HG02678 (cell line): ENCODE results near the gene JMJD6.
"Not testable (repeated sequence)": the region's sequence is repeated elsewhere in the genome, so short reads cannot be mapped to it uniquely, and the experiment has no call there.

Experiments
- ATAC-seq: cut with Tn5 transposase; IDR thresholded peaks from one replicate; pipeline ENCODE4 v1.9.1; 2021; ENCODE audit warnings: mild to moderate bottlenecking, moderate library complexity; ENCODE audit not compliant: unreplicated experiment

JMJD6 gene

DNA sequence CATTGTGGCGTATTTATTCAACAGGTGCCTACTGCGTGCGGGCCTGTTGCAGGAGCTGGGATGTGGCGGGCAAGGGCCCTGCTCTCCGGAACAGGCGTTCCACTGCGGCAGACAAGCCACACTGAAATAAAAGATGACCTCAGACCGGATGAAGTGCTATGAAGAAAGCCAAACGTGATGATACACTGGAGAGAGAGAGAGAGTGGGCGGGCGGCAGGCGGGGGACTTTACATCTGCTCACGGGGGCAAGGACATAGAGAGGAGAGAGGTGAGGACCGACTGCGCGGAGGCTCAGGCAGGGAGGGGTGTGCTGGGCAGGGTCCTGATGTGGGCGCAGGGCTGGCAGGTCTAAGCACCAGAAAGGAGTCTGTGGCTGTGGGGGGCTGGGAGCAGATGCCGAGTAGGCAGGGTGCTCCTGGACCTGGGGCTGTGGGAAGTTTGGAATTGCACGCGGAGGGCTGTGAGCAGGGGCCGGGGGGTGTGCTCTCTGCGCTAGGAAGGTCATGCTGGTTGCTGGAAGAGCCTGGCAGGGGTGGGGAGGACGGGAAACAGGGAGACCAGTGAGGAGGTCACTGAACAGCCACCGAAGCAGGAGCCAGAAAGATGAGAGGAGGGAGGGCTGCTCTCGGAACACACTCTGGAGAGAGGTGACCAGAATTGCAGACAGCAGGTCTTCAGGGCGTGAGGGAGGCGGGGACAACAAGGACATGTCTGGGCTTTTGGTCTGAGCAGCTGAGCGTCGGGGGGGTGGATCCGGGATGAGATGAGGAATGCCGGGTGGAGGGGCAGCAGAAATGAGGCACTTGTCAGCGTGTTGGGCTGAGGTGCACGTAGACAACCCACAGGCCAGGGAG is 25.6 kb downstream of the JMJD6 start:
- ATAC-seq = no peak

DNA sequence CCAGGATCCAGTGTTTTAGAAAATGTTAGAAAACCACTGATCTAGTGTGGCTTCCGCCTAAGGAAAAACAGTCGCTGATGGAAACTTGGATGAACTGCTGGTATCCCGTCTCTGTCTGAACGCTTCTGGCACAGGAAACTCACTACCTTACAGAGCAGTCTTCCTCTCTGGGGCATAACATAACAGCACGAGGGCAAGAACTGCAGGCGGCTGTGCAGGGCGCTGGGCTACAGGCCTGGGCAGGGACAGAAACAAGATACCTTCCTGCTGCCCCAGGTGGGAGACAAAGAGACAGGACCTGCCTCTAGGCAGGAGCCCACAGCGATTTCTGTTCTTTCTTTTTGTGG is 26.2 kb downstream of the JMJD6 start:
- ATAC-seq = no peak

DNA sequence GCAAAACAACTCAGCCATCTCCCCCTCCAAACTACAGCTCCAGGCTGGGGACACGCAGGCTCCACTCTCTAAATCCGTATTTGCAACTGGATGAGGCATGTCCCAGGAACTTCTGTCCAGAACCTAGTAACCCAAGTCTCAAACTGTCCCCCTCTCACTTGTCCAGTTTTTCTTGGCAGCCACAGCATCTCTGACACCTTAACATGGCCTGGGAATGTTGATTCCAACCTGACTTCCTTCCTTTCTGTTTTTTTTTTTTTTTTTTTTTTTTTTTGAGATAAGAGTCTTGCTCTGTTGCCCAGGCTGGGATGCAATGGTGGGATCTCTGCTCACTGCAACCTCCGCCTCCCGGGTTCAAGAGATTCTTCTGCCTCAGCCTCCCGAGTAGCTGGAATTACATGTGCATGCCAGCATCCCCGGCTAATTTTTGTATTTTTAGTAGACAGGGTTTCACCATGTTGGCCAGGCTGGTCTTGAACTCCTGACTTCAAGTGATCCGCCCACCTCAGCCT is 27.9 kb downstream of the JMJD6 start:
- not testable (repeated sequence) for ATAC-seq

DNA sequence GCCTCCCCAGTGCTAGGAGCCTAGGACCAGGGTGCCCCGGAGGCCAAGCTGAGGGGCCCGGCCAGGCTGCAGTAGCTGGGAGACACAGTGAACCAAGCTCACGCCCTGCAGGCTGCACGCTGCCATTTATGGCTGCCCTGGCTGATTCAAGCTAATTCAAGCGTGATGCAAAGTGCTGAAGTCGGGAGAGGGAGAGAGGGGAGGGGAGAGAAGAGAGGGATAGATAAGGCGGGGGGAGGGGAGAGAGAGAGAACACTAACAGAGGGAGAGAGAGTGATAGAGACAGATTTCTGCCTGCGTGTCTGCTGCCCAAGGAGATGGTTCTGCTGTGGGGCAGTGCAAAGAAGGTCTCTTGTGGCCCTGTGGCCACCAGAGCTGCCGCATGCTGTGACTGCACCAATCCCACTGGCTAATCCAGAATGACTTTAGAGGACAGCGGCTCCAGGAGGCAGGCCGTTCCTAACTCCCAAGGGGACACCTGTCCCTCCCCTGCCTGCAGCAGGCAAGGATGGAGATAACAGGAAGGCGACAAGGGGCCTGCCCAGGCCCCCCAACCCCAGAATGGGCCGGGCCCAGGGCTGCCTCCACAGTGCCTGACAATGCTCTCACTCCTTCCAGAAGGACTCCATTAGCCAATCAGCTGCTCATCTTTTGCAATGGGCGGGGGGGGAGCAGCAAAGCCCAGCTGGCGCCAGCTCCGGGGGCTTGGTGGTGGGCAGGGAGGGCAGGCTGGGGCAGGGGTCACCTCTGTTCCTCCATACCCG is 28.5 kb downstream of the JMJD6 start:
- ATAC-seq = no peak

DNA sequence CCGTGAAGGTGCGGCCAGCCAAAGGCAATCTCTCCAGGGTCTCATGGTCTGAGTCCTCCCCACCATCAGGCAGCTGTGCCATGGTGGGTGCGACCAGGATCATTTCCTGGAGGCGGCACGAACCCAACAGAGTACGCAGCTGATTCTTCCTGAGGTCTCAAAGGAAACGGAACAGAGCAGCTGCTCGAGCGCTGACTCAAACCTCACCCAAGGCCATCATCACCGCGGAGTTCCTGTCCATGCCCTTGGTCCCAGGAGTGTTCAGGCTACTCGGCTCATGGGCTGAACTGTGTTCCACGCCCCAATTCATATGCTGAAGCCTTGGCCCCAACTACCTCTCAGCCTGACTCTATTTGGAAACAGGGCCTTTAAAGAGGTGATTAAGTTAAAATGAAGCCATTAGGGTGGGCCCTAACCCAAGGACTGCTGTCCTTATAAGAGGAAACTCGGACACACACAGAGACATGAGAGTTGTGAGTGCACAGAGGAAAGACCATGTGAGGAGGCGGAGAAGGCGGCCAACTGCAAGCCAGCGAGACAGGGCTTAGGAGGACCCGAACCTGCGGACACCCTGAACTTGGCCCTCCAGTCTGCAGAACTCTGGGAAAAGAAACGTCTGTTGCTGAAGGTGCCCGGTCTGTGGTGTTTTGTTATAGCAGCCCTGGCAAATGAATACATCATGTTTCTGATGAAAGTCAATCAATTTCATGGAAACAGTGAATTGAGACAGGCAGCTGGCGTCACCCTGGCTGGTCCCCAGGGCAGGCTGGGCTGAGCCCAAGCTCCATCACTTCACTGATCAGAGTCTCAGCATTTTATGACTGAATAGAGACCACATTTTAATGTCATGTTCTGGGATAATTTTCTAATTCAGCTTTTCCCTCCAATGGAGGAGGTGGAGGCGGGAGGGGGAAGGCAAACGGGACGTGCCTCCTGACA is 29.4 kb downstream of the JMJD6 start:
- ATAC-seq = peak; percentile 47

DNA sequence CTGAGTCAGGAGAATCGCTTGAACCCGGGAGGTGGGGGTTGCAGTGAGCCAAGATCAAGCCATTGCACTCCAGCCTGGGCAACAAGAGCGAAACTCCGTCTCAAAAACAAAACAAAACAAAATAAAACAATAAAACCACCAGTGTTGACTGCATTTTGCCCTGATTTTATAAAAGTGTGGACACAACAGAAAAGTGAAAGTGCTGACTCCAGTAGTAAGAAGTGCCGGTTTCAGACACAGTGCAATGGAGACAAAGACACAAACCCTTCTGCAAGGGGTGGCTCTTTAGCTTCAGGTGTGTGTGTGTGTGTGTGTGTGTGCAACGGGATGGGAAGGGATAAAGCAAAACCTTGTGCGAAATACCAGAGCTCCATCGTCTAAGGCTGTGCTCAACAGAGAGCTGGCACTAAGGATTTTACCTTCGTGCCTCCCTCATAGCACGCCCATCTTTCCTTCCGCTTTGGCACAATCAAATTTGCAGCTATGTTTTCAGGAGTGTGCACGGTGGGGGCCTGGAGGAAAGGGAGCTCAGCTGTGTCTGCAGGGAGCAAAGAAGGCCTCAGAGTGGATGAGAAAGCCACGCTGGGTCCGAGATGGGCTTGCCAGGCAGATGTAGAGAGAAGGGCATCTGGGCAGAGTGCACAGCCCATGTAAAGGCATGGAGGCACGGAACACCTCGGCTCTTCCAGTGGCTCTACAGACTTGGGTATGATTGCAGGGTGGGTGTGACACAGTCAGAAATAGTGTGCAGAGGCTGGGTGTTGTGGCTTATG is 31.2 kb downstream of the JMJD6 start:
- ATAC-seq = no peak

GRCh38 chr17:76691379-76692191 is 34.8 kb downstream of the JMJD6 start:
- no peak for ATAC-seq

GRCh38 chr17:76690596-76691280 is 35.7 kb downstream of the JMJD6 start:
- ATAC-seq = no peak

DNA sequence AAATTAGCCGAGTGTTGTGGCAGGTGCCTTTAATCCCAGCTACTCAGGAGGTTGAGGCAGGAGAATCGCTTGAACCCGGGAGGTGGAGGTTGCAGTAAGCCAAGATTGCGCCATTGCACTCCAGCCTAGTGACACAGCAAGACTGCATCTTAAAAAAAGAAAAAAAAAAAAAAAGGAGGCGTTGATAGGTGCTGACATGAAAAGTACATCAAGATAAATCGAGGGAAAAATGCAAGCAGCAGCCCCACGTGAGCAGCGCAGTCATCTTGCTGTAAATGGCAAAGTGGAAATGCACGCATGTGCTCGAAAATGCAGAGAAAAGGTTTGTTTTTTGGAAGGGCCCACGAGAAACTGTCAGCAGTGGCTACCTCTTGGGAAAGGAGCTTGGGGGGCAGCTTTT is 36.5 kb downstream of the JMJD6 start:
- ATAC-seq = no peak

- no peak for ATAC-seq
These were observed 38.2 kb downstream of the JMJD6 start for GRCh38 chr17:76688165-76688622.

DNA sequence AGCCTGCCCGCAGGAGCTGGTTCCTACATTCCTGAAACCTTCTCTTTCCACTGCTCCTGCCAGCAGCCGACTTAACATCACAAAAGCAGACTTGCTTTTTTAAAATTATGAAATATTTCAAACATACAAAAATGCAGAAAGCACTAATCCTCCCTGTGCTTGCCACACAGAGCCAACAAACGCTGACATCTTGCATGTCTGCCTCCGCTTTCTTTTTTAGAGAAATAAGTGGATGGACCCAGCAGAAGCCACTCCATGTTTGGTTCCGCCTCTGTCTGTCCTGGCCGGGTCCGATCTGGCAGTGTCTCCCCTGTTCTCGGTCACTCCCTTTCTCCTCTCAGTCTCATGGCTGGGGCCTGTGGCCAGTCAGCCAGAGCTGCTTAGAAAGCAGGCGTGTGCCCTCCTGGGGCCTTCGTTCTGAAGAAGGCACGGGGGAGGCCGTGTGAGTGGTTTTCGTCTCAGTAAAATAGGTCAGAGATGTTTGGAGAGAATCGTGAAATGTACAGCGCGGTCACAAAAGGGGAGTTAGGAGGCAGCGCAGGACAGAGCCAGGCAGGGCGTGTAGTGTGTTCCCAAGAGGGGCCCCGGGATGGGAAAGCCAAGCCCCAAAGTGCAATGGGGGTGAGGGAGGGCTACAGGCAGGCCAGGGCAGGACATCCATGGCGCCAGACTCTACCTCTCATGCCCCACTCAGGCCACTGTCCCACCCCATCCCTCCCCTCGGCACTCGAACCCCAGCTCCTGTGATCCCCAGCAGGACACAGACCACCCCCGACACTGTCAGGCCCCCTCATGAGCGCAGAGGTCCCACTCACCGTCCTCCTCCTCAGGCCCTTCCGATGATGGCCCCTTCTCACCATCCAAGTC is 38.9 kb downstream of the JMJD6 start:
- no peak for ATAC-seq

DNA sequence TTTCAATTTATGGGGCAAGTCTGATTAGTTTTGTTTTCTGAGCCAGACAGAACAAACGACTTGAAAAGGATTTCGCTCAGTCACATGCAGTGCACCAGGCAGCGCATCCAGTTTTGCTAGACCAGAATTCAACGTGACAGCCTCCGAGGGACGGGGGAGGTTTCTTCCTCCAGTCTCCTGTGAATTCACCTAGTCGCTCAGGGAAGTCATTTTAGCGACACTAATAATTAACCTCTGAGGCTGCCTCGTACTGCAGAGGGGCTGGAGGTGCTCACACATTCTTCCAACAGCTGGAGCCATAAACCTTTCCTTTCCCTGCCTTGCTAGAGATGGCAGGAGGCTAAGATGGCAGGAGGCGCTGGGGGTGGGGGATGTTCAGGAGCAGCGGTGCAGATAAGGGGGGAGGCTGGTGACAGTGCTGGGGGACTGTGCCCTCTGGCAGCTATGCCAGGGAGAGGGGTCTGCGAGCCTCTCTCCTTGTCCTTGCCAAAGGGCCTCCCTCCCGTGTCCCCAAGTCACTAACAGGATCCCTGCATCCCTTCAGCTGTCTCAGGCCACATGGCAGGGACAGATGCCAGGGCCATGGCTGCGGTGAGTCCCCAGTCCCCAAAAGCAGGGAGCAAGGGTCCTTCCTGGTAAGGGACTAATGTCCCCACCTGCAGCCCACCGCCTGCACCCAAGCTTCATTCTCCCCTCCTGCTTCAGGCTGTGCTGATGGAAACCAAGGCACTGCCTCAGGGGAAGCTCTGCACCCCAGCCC is 39.7 kb downstream of the JMJD6 start:
- no peak for ATAC-seq

DNA sequence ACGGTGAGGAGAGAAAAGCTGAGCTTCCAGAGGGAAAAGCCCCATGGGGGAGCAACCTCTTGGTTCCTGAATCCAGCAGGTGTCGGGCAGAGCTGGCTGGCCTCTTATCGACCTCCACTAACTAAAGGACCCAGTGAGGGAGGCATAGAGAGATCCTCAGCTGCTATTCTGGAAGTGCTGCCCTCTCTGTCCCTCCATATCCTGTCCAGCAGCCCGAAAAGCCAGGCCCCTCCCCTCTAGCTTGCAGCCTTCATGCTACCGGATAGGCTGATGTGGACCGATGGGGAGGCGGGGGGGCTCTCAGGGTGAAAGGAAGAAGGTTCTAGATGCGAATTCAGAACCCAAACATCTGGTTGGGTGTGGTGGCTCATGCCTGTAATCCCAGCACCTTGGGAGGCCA is 40.6 kb downstream of the JMJD6 start:
- no peak for ATAC-seq

DNA sequence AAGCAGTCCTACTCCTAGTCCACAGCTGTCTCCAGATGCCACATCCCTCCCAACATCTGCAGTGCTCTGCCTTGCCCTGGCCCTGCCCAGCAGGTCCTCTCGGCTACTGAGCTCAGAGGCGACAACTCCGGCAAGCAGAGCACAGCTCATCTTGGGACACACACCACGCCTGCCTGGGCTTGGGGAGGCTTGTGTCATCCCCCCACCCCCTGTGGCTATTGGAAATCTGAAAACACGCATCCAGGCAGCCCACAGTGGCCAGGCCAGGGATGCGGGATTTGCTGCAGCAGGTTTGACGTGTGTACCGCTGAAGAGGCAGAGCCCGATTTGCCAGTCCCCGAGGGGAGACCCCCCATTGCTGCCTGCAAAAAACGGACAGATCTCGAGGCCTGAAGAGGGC is 41.0 kb downstream of the JMJD6 start:
- ATAC-seq = no peak

DNA sequence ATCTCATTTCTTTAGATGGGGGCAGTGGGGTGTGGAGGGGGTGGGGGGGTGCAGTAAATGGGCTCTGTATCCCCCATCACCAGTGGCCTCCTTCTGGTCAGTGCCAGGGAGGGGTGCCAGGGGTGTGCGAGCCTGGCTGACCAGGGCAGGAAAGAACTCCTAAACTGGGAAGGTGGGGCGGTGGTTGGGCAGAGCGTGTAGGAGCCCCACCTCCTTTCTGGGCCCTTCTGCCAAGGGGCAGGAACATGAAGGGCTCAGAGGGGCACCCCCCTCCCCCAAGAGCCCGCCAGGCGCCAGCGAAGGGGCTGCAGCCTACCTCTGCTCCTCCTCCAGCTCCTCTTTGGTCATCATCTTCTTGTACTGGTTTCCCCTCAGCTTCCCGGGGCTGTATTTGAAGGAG is 41.6 kb downstream of the JMJD6 start:
- no peak for ATAC-seq

DNA sequence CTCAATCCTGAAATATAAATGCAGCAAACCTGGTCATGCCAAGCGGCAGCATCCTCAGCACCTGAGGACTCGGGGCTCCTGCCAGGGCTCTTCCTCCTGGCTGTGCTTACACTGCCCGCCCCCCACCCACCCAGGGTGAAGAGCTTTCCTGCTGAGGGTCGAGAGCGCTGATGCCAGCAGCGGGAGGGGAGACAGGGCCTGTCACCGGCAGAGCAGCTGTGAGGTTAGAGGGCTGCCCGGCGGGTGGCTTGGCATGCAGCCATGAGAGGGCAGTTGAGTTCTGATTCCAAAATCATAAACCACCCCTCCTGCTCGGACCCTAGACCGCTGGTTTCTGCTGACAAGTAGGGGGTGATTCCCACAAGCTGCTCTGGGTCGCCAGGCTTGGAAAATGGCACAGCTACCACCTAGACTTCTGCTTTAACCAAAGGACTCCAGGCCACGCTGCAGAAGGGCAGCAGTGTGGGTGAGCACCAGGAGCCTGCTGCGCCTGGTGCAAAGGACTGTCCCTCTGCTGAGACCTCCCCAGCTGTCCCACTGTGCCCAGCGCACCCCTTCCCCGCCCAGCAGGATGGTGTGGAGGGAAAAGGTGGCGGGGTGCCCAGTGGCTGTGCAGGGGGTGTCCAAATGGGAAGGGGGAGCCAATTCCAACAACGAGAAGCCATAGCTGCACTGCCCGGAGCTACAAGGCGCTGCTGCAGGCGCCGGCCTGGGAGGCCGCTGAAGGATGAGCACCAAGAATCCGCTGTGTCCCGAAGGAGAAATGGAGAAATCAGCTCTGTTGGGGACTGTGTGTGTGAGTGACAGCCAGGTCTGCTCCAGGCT is 42.3 kb downstream of the JMJD6 start:
- ATAC-seq = no peak
